Osteocyte (in vitro differentiated cells): Measurements from ENCODE around the gene DNAI7. TPM values are rescaled to one million over a fixed set of nuclear protein-coding genes. Genes with fewer than 3 reads are reported as not detected.

Experiments
- DNase-seq: peaks from one replicate; pipeline ENCODE4 v3.0.0; 2021; ENCODE audit warnings: mixed read lengths; ENCODE audit not compliant: unreplicated experiment; ENCODE audit errors: extremely low spot score
- H3K27ac Mint-ChIP-seq: one replicate; pipeline ENCODE4 v1.8.0; 2021; ENCODE audit warnings: mild to moderate bottlenecking, mixed read lengths; ENCODE audit not compliant: unreplicated experiment
- H3K27me3 Mint-ChIP-seq: one replicate; pipeline ENCODE4 v1.8.0; 2021; ENCODE audit warnings: mixed read lengths; ENCODE audit not compliant: unreplicated experiment
- H3K36me3 Mint-ChIP-seq: one replicate; pipeline ENCODE4 v1.8.0; 2021; ENCODE audit warnings: mixed read lengths; ENCODE audit not compliant: unreplicated experiment
- H3K4me1 Mint-ChIP-seq: one replicate; pipeline ENCODE4 v1.8.0; 2021; ENCODE audit warnings: mixed read lengths; ENCODE audit not compliant: unreplicated experiment
- H3K4me3 Mint-ChIP-seq: one replicate; pipeline ENCODE4 v1.8.0; 2021; ENCODE audit warnings: mild to moderate bottlenecking, moderate library complexity, mixed read lengths; ENCODE audit not compliant: unreplicated experiment
- H3K9me3 Mint-ChIP-seq: one replicate; pipeline ENCODE4 v1.8.0; 2021; ENCODE audit warnings: mixed read lengths; ENCODE audit not compliant: unreplicated experiment
- total RNA-seq: library from RNA; stranded (reverse); gene quantifications from 2 replicates; pipeline ENCODE4 v1.2.1, GENCODE V29; 2021
- TF ChIP-seq, protein P1 (sequence below): fragments of 200-600 bp; sonication (generic); IDR thresholded peaks from 2 replicates; pipeline ENCODE4 v1.5.0; 2021; ENCODE audit warnings: antibody characterized with exemption, mild to moderate bottlenecking, moderate library complexity

DNAI7 gene
- total RNA-seq, 1 donor from 2014 or later = 0.30 TPM

DNA sequence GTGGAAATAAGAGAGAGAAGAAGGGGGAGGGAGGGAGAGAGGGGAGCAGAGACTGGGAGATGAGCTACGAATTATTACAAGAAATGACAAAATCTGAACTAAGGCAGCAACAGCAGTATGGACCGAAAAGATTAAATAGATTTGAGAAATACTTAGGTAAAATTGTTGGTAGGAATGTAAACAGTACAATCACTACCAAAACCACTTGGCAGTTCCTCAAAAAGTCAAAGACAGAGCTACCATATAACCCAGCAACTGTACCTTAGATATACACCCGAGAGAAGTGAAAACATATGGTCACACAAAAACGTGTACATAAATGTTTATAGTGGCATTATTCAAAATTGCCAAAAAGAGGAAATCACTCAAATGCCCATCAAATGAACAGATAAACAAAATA is 41.7 kb upstream of the DNAI7 start:
- Mint-ChIP-seq H3K27ac (peak overlapping the region; percentile 39), H3K9me3 (no peaks in the 10 kb centered on the region), H3K36me3 (peaks cover 30% of the 10 kb centered on the region), H3K4me1 (peaks cover 19% of the 10 kb centered on the region), H3K4me3 (no peak overlapping the region), H3K27me3 (no peaks in the 10 kb centered on the region)
- no peak for DNase-seq
- TF ChIP-seq, protein P1, sequence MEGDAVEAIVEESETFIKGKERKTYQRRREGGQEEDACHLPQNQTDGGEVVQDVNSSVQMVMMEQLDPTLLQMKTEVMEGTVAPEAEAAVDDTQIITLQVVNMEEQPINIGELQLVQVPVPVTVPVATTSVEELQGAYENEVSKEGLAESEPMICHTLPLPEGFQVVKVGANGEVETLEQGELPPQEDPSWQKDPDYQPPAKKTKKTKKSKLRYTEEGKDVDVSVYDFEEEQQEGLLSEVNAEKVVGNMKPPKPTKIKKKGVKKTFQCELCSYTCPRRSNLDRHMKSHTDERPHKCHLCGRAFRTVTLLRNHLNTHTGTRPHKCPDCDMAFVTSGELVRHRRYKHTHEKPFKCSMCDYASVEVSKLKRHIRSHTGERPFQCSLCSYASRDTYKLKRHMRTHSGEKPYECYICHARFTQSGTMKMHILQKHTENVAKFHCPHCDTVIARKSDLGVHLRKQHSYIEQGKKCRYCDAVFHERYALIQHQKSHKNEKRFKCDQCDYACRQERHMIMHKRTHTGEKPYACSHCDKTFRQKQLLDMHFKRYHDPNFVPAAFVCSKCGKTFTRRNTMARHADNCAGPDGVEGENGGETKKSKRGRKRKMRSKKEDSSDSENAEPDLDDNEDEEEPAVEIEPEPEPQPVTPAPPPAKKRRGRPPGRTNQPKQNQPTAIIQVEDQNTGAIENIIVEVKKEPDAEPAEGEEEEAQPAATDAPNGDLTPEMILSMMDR = no peak

DNA sequence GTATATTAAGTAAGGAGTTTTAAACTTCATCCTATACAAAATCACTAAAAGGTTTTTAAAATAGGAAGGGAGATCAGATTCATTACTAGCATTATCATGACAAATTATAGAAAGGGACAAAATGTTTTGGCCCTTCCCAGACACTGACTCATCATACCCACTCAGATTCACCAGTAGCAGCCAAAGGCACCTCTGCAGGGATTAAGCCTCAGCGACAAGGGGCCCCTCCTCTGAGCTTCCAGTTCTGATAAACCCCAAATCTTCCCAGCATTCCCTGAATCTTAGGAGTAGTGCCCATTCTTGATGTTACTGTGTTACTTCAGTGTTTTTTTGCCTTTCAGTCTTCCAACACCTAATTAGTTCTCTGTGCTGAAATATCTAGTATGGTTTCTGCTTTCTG is 41.2 kb upstream of the DNAI7 start:
- H3K27ac Mint-ChIP-seq = peak overlapping the region; percentile 39

DNA sequence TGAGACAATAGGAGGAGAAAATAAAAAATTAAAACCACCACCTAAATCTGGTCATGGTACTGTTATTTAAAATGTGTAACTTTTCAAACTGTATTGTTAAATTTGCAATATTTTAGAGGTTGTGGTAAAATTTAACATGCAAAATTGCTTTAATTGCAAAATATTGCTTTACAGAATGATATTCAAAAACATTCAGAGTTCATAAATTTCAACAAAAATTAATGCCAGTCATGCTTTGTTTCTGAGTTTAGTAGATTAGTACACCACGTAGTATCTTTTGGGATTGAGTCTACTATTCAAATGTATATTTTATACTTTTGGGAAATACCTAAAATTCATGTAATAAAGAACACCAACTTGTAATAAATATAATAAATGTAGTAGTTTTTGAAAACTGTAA is 18.4 kb upstream of the DNAI7 start:
- Mint-ChIP-seq H3K4me1 (no peaks in the 10 kb centered on the region), H3K27me3 (no peaks in the 10 kb centered on the region), H3K9me3 (no peaks in the 10 kb centered on the region), H3K4me3 (no peak overlapping the region), H3K36me3 (peaks cover 10% of the 10 kb centered on the region), H3K27ac (no peak overlapping the region)
- DNase-seq = no peak
- TF ChIP-seq, protein P1 = no peak

More for the DNA sequence above, 41.2 kb upstream of the DNAI7 start:
- Mint-ChIP-seq H3K9me3 (no peaks in the 10 kb centered on the region), H3K4me1 (peaks cover 19% of the 10 kb centered on the region), H3K36me3 (peaks cover 30% of the 10 kb centered on the region), H3K27me3 (no peaks in the 10 kb centered on the region), H3K4me3 (no peak overlapping the region)
- DNase-seq = no peak
- TF ChIP-seq, protein P1 = no peak

GRCh38 chr12:25208554-25208953 is 13.6 kb upstream of the DNAI7 start:
- peaks cover 9% of the 10 kb centered on the region for H3K36me3 Mint-ChIP-seq
- H3K27ac Mint-ChIP-seq = peak overlapping the region; percentile 42
- TF ChIP-seq, protein P1 = no peak
- H3K9me3 Mint-ChIP-seq = no peaks in the 10 kb centered on the region
- H3K4me1 Mint-ChIP-seq = no peaks in the 10 kb centered on the region
- H3K4me3 Mint-ChIP-seq = no peak overlapping the region
- no peak for DNase-seq
- no peaks in the 10 kb centered on the region for H3K27me3 Mint-ChIP-seq

DNA sequence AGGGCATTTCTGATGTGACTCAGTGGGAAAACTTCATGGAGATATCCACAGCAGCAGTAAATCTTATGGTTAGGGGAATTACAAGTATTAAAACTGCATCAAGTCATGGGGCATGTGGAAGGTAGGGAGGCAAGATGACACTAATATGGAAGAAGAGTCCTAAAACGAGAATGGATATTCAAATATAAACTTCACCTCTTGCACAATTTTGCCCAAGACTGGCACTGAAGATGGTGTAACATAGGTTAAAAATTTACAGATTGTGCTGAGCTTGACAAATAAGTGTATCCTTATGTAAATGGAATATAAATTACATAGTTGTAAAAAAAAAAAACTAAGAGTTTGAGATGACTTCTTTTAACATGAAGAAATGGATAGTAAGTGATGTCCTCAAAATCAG is 12.9 kb upstream of the DNAI7 start:
- peaks cover 9% of the 10 kb centered on the region for H3K36me3 Mint-ChIP-seq
- H3K27me3 Mint-ChIP-seq = no peaks in the 10 kb centered on the region
- DNase-seq = no peak
- H3K4me3 Mint-ChIP-seq = no peak overlapping the region
- TF ChIP-seq, protein P1 = no peak
- no peak overlapping the region for H3K27ac Mint-ChIP-seq
- no peaks in the 10 kb centered on the region for H3K9me3 Mint-ChIP-seq
- H3K4me1 Mint-ChIP-seq = no peaks in the 10 kb centered on the region
